HG02870 (cell line): Measurements from ENCODE around the gene GMPR2.
A peak's percentile ranks its signal among the peaks of the same experiment; 100 is the strongest.
"Not testable (repeated sequence)": the region's sequence is repeated elsewhere in the genome, so short reads cannot be mapped to it uniquely, and the experiment has no call there.

Source experiments
- ATAC-seq: cut with Tn5 transposase; IDR thresholded peaks from one replicate; pipeline ENCODE4 v1.9.1; 2021; ENCODE audit warnings: mild to moderate bottlenecking, moderate library complexity; ENCODE audit not compliant: unreplicated experiment

The GMPR2 gene

GRCh38 chr14:24198814-24199524, 33.8 kb upstream of the GMPR2 start:
- no peak for ATAC-seq

- ATAC-seq, result not testable (repeated sequence)
These were observed 30.2 kb upstream of the GMPR2 start for GRCh38 chr14:24202538-24202937.

DNA sequence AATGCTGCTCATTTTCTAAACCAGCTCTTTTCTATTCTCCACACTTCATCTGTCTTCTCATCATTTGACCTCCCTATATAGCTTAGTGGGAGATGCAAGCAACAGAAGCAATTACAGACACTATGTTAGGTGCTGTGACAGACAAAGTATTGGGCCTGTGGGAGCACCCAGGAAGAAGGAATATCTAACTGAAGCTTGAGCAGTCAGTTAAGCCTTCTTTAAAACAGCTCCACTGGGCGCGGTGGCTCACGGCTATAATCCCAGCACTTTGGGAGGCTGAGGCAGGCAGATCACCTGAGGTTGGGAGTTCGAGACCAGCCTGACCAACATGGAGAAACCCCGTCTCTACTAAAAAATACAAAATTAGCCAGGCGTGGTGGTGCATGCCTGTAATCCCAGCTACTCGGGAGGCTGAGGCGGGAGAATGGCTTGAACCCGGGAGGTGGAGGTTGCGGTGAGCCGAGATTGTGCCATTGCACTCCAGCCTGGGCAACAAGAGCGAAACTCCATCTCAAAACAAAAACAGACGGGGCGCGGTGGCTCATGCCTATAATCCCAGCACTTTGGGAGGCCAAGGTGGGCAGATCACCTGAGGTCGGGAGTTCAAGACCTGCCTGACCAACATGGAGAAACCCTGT, 29.4 kb upstream of the GMPR2 start:
- ATAC-seq, result not testable (repeated sequence)

- ATAC-seq, result no peak
These were observed 28.3 kb upstream of the GMPR2 start for GRCh38 chr14:24204163-24205146.

- no peak for ATAC-seq
These were observed 26.2 kb upstream of the GMPR2 start for GRCh38 chr14:24206260-24207103.

DNA sequence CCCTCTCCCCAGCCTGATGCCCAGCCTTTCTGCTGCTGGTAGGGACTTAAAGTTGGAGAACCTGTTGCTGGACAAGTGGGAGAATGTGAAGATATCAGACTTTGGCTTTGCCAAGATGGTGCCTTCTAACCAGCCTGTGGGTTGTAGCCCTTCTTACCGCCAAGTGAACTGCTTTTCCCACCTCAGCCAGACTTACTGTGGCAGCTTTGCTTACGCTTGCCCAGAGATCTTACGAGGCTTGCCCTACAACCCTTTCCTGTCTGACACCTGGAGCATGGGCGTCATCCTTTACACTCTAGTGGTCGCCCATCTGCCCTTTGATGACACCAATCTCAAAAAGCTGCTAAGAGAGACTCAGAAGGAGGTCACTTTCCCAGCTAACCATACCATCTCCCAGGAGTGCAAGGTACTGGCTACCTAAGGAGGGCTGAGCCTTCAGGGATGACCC, 25.6 kb upstream of the GMPR2 start:
- no peak for ATAC-seq

- ATAC-seq, result no peak
These were observed 25.1 kb upstream of the GMPR2 start for GRCh38 chr14:24207625-24208024.

DNA sequence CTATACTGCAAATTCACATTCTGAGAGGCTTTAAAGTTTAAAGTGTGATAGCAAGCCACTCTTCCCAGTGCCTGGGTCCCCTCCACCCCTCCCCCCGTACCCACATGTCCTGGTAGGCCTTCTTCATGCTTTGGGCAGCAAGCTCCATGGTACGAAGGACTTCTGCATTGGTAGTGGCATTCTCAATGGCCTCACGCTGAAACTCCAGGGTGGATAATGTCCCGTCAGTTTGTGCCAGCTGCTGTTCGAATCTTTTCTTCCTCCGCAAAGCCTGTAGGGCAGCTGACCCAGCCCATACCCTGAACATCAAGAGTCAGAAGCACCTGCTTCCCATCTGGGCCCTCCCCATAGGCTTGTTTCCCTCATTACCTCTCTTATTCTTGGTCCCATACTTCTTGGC, 21.4 kb upstream of the GMPR2 start:
- ATAC-seq, result no peak

DNA sequence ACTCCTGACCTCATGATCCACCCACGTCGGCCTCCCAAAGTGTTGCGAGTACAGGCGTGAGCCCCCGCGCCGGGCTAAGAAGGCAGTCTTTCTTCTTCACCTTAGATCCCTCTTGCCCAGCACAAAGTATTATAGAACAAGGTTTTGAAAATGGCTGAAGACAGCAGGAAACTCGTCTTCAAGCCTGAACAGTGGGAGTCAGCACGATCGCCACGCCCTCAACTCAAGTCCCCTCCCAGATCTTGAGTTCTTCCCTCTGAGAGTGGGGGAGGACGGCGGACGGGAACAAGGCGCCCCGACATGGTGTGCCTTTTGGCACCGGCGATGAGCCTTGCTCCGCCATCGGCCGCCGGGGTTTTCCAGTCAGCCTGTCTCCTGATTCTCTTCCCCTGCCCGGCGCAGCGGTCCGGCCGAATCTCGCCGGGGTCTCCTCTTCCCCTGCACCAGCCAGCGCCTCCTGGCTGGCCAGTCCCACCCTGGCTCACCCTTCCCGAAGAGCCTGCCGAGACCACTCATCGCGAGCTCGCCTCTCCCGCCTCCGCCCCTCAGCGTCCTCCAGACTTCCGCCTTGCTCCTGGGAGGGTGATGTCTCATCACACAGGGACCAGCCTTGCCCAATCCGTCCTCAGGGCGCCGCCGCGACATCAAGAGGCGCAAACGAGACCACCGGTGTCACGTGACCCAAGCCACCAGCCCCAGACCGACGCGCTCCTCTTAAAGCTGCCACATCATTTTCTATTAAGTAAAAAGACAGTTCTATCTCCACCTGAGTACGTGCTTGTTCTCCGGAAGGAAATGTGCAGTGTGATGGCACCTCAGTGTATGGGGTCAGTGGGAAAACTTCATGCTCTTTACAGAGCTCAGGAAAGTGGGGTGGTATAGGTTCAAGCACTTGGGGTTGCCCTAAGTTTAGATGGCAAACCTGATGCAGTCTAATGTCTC, 19.5 kb upstream of the GMPR2 start, which contains the start of gene CHMP4A:
Gene CHMP4A (minus strand): TSS at position 565 of the 942 bp plus-strand sequence. CDS start 49 bp downstream, at position 516.
- peak; percentile 76 for ATAC-seq

DNA sequence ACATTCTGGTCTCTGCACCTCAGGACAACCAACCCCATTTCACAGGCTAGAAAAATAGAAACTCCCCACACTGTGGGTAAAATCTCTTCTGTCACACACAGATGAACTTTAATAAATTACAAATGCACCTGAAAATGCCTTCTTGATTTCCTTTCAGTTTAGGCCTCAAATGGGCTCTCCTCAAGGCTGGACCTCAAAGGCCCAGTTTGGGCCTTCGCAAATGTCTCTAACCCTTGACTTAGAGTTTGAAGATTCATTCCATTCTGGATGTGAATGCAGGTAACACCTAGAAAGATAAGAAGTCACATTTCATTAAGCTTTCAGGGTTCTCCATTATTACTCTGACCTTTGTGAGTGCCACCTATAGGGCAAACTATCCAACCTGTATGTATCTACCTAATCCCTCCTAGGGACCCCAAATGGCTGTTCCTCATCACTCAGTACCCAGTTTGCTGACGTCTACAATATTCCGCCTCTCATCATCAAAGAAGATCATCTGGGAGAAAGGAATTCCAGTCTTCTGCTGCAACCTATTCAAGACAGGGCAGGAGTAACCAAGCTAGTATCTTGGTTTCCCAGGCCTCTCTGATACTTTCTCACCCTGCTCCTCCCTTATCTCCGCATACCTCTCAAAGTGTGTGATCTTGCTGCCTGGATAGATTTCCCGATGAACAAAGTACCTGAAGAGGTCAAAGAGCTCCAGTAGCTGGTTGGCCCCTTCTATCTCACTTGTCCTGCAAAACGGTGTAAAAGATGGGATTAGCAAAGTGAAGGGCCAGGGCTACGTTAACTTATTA, 18.7 kb upstream of the GMPR2 start:
- no peak for ATAC-seq

GRCh38 chr14:24215495-24216344, 17.0 kb upstream of the GMPR2 start, which contains the start of gene MDP1:
Gene MDP1 (minus strand): TSS chr14:24216066. CDS start chr14:24215955, 111 bp downstream.
- ATAC-seq, result peak; percentile 59

GRCh38 chr14:24216345-24216699, 16.4 kb upstream of the GMPR2 start:
- ATAC-seq, result no peak

DNA sequence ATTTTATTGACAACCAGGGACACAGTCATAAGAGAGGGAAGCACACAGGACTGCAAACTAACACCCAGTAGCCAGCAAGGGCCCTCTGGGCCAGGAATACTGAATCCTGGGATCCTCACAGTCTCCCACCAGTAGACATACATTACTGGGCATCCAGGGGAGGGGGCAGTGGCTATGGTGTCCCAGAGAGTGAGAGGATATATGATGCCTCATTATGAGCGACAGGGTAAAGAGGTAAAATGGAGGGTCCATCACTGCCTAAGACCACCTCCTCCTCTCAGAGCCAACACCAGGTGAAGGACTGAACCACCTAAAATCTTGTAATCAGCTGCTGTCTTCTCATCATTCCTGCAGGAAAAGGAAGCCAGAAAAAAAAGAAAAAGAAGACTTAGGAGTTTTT, 15.9 kb upstream of the GMPR2 start:
- not testable (repeated sequence) for ATAC-seq

DNA sequence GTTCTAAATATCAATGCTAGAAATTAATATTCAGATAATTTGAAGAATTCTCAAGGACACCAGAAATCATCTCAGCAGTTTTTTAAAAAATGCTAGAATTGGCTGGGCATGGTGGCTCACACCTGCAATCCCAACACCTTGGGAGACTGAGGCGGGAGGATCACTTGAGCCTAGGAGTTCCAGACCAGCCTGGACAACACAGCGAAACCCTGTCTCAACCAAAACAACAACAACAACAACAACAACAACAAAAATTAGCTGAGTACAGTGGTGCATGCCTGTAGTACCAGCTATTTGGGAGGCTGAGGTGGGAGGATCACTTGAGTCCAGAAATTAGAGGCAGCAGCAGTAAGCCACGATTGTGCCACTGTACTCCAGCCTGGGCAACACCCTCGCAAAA, 13.6 kb upstream of the GMPR2 start:
- no peak for ATAC-seq

DNA sequence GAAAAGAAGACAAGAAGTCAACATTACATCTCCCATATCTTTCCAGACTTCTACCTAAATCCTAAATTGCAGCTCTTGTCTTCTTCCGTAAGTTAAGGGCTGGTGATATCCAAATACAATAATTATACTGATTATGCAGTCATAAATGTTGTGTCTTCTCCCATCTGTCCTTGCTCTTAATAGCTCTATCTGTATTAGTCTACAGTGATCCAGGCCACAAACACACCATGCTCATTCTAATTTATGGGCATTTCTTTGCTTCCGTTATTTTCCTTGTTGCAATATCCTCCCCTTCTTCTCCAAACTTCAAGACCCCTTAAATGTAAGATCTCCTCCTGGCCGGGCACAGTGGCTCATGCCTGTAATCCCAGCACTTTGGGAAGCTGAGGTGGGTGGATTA, 13.2 kb upstream of the GMPR2 start:
- no peak for ATAC-seq

DNA sequence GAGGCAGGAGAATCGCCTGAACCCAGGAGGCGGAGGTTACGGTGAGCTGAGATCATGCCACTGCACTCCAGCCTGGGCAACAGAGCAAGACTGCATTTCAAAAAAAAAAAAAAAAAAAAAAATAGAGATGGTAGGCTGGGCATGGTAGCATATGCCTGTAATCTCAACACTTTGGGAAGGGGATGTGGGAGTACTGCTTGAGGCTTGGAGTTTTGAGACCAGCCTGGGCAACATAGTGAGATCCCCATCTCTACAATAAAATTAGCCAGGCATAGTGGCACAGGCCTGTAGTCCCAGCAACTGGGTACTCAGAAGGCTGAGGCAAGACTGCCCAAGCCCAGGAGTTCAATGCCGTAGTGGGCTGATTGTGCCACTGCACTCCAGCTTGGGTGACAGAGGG, 9.7 kb upstream of the GMPR2 start:
- not testable (repeated sequence) for ATAC-seq

- ATAC-seq, result no peak
These were observed 8.1 kb upstream of the GMPR2 start for GRCh38 chr14:24224618-24225071.
